ENCODE data around the gene INAFM2.

Gene INAFM2

GRCh38 chr15:40323239-40323952 is at the start of gene INAFM2:
INAFM2 (plus strand) TSS chr15:40323692; CDS start chr15:40324056, 364 bp downstream.
- DNase-seq = peak; percentile 78

- DNase-seq = peak; percentile 92
Observed at GRCh38 chr15:40274350-40275274, 48.9 kb upstream of the INAFM2 start.

- DNase-seq = no peak
Observed at GRCh38 chr15:40275523-40275922, 48.0 kb upstream of the INAFM2 start.

GRCh38 chr15:40275954-40276353 is 47.5 kb upstream of the INAFM2 start:
- no peak for DNase-seq

GRCh38 chr15:40276927-40277326 is 46.6 kb upstream of the INAFM2 start:
- DNase-seq = no peak

- no peak for DNase-seq
Observed at GRCh38 chr15:40277471-40277870, 46.0 kb upstream of the INAFM2 start.

GRCh38 chr15:40278026-40278425 is 45.5 kb upstream of the INAFM2 start:
- DNase-seq = no peak

GRCh38 chr15:40279437-40280141 is 43.9 kb upstream of the INAFM2 start:
- DNase-seq = peak; percentile 85

- DNase-seq = no peak
Observed at GRCh38 chr15:40280260-40281056, 43.0 kb upstream of the INAFM2 start.

- DNase-seq = no peak
Observed at GRCh38 chr15:40281057-40281800, 42.3 kb upstream of the INAFM2 start.

- DNase-seq = no peak
Observed at GRCh38 chr15:40281801-40282146, 41.7 kb upstream of the INAFM2 start.

GRCh38 chr15:40282147-40282868 is 41.2 kb upstream of the INAFM2 start:
- peak; percentile 56 for DNase-seq

- DNase-seq = no peak
Observed at GRCh38 chr15:40282869-40283614, 40.5 kb upstream of the INAFM2 start, which contains the start of gene ANKRD63. ANKRD63 (minus strand) TSS chr15:40283064; CDS start chr15:40282586, 478 bp downstream.

GRCh38 chr15:40283615-40284300 is 39.7 kb upstream of the INAFM2 start:
- DNase-seq = no peak

GRCh38 chr15:40285151-40285550 is 38.3 kb upstream of the INAFM2 start:
- no peak for DNase-seq

GRCh38 chr15:40285554-40286011 is 37.9 kb upstream of the INAFM2 start:
- DNase-seq = no peak

GRCh38 chr15:40286061-40286532 is 37.4 kb upstream of the INAFM2 start:
- no peak for DNase-seq

GRCh38 chr15:40286794-40287193 is 36.7 kb upstream of the INAFM2 start:
- DNase-seq = no peak

GRCh38 chr15:40287505-40287904 is 36.0 kb upstream of the INAFM2 start:
- DNase-seq = no peak
